Measurements from ENCODE around the gene PERP.

Gene PERP

GRCh38 chr6:138044458-138044857 is 62.8 kb downstream of the PERP start:
- DNase-seq = no peak
